Right renal pelvis (tissue), 4 donors: ENCODE measurements around the gene GTPBP8. TPM values are rescaled to one million over a fixed set of nuclear protein-coding genes. Genes with fewer than 3 reads are reported as not detected.
"Not testable (repeated sequence)": the region's sequence is repeated elsewhere in the genome, so short reads cannot be mapped to it uniquely, and the experiment has no call there.

Experiments used
- DNase-seq, 4 donors: peaks; one replicate each; pipeline ENCODE4 v3.0.0-alpha.2; 2013; ENCODE audit warnings: low read depth in 4 of 4, low spot score in 3 of 4, missing footprints in 1 of 4
- polyA plus RNA-seq, 4 donors: library from polyadenylated mRNA; unstranded; fragments of 120-200 nt; gene quantifications; one replicate each; pipeline ENCODE4 v1.2.1, GENCODE V29; 2013; ENCODE audit not compliant: insufficient read length in 4 of 4

Gene GTPBP8
- polyA plus RNA-seq, 4 donors = 20.2 to 27.7 (median 24.9) TPM

- no peak for DNase-seq
Measured at GRCh38 chr3:112987710-112988334, 3.0 kb upstream of the GTPBP8 start.

GRCh38 chr3:112995800-112996199, 5.0 kb downstream of the GTPBP8 start:
- no peak for DNase-seq

GRCh38 chr3:113000691-113001090, 9.9 kb downstream of the GTPBP8 start:
- DNase-seq = no peak

- DNase-seq = no peak
Measured at GRCh38 chr3:113002037-113002436, 11.3 kb downstream of the GTPBP8 start.

- no peak for DNase-seq
Measured at GRCh38 chr3:113002679-113003078, 11.9 kb downstream of the GTPBP8 start.

- no peak for DNase-seq
Measured at GRCh38 chr3:113005611-113006010, 14.8 kb downstream of the GTPBP8 start.

GRCh38 chr3:113006359-113007056, 15.7 kb downstream of the GTPBP8 start:
- DNase-seq = no peak

- DNase-seq = no peak
Measured at GRCh38 chr3:113008117-113008516, 17.3 kb downstream of the GTPBP8 start.

GRCh38 chr3:113013593-113013992, 22.8 kb downstream of the GTPBP8 start:
- DNase-seq = no peak

- peak in 1 of 4 donors; percentile 12 for DNase-seq
Measured at GRCh38 chr3:113018536-113019181, 27.9 kb downstream of the GTPBP8 start.

- DNase-seq = peak; percentile 84 to 87 (median 86)
Measured at GRCh38 chr3:113019182-113020137, 28.7 kb downstream of the GTPBP8 start.

- DNase-seq = no peak
Measured at GRCh38 chr3:113021471-113021870, 30.7 kb downstream of the GTPBP8 start.

- no peak for DNase-seq
Measured at GRCh38 chr3:113034011-113034410, 43.2 kb downstream of the GTPBP8 start.

GRCh38 chr3:113035387-113035982, 44.7 kb downstream of the GTPBP8 start:
- peak in 2 of 4 donors; percentile 45 to 56 for DNase-seq

- no peak for DNase-seq
Measured at GRCh38 chr3:113038328-113038727, 47.5 kb downstream of the GTPBP8 start.

GRCh38 chr3:113039546-113039945, 48.8 kb downstream of the GTPBP8 start:
- no peak for DNase-seq

- no peak for DNase-seq
Measured at GRCh38 chr3:113040231-113040630, 49.4 kb downstream of the GTPBP8 start.

- no peak for DNase-seq
Measured at GRCh38 chr3:113043686-113044085, 52.9 kb downstream of the GTPBP8 start.

- DNase-seq = not testable (repeated sequence)
Measured at GRCh38 chr3:113046186-113046965, 55.6 kb downstream of the GTPBP8 start.
